Activated CD4-positive, alpha-beta T cell treated with anti-CD3 and anti-CD28 coated beads, Interleukin-2, amount 50 U/mL, for 48 hours (primary cell): ENCODE results near the gene PLP2.

ENCODE experiments used
- DNase-seq, 2 experiments: peaks; one replicate each; pipeline ENCODE4 v3.0.0-alpha.2; 2020

The PLP2 gene

GRCh38 chrX:49212209-49212608 is 40.5 kb downstream of the PLP2 start:
- no peak for DNase-seq

GRCh38 chrX:49212861-49213260 is 41.2 kb downstream of the PLP2 start:
- DNase-seq = no peak

GRCh38 chrX:49214416-49214815 is 42.7 kb downstream of the PLP2 start:
- no peak for DNase-seq

GRCh38 chrX:49214996-49215526 is 43.4 kb downstream of the PLP2 start:
- no peak for DNase-seq

GRCh38 chrX:49220100-49220499 is 48.4 kb downstream of the PLP2 start:
- no peak for DNase-seq

- no peak for DNase-seq
Measured at GRCh38 chrX:49221868-49222267, 50.2 kb downstream of the PLP2 start.
